ENCODE results near the gene TGM4. TPM values are rescaled to one million over a fixed set of nuclear protein-coding genes. Genes with fewer than 3 reads are reported as not detected.

TGM4 gene
- total RNA-seq, 1 donor from 2014 or later, result not detected

DNA sequence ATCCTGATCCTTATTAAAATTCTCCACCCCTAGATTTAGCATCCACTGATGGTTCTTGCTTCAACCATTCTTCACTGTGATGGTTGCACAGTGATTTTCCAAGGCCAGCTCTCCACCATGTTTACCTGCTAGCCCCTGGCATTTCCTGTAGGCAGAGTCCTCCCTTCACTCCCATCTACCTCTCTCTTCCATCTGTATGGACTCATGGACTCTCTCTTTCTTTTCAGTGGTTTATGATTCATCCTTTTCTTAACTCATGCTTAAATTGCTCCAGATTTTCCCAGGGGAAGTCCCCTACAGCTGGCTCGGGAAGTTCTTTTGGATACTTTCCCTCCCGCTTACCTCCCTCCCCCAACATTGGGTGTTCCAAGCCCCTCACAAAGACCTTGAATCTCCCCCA lies 18.7 kb downstream of the TGM4 start:
- TF ChIP-seq, protein P1, sequence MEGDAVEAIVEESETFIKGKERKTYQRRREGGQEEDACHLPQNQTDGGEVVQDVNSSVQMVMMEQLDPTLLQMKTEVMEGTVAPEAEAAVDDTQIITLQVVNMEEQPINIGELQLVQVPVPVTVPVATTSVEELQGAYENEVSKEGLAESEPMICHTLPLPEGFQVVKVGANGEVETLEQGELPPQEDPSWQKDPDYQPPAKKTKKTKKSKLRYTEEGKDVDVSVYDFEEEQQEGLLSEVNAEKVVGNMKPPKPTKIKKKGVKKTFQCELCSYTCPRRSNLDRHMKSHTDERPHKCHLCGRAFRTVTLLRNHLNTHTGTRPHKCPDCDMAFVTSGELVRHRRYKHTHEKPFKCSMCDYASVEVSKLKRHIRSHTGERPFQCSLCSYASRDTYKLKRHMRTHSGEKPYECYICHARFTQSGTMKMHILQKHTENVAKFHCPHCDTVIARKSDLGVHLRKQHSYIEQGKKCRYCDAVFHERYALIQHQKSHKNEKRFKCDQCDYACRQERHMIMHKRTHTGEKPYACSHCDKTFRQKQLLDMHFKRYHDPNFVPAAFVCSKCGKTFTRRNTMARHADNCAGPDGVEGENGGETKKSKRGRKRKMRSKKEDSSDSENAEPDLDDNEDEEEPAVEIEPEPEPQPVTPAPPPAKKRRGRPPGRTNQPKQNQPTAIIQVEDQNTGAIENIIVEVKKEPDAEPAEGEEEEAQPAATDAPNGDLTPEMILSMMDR (IDR thresholded peaks at IDR 0.05; ENCODE audit: unreplicated experiment), result no peak
- Mint-ChIP-seq H3K4me1 (ENCODE audit: unreplicated experiment) (peaks cover 2% of the 10 kb centered on the region), H3K4me3 (ENCODE audit: unreplicated experiment) (no peak overlapping the region), H3K9me3 (ENCODE audit: unreplicated experiment) (no peaks in the 10 kb centered on the region), H3K27ac (ENCODE audit: unreplicated experiment) (no peak overlapping the region), H3K27me3 (ENCODE audit: unreplicated experiment) (peaks cover 4% of the 10 kb centered on the region), H3K36me3 (ENCODE audit: low read depth, unreplicated experiment) (no peaks in the 10 kb centered on the region)
- DNase-seq (ENCODE audit: low spot score), result no peak

DNA sequence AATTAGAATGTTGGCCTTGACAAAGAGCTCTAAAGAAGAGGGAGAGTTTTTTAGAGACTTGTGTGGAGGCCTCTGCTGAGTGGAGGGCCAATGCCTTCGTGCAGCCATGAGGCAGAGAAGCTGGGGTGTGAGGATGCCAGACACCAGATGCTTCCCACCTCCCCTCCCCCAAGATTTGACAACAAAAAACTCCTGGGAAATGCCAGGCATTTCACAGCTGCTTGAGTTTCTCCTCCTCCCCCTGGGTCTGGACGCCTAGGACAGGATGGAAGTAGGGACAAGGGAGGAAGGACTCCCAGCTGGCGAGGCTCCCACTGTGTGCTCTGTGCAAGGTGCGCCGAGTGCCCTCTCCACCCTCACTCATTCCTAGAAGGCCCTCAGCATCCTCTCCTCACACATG lies 20.1 kb downstream of the TGM4 start:
- DNase-seq (ENCODE audit: low spot score), result peak; percentile 24
- H3K36me3 Mint-ChIP-seq (ENCODE audit: low read depth, unreplicated experiment), result no peaks in the 10 kb centered on the region
- H3K4me3 Mint-ChIP-seq (ENCODE audit: unreplicated experiment), result no peak overlapping the region
- peaks cover 4% of the 10 kb centered on the region for H3K27me3 Mint-ChIP-seq (ENCODE audit: unreplicated experiment)
- TF ChIP-seq, protein P1 (IDR thresholded peaks at IDR 0.05; ENCODE audit: unreplicated experiment), result no peak
- no peak overlapping the region for H3K27ac Mint-ChIP-seq (ENCODE audit: unreplicated experiment)
- no peaks in the 10 kb centered on the region for H3K9me3 Mint-ChIP-seq (ENCODE audit: unreplicated experiment)
- H3K4me1 Mint-ChIP-seq (ENCODE audit: unreplicated experiment), result no peaks in the 10 kb centered on the region

DNA sequence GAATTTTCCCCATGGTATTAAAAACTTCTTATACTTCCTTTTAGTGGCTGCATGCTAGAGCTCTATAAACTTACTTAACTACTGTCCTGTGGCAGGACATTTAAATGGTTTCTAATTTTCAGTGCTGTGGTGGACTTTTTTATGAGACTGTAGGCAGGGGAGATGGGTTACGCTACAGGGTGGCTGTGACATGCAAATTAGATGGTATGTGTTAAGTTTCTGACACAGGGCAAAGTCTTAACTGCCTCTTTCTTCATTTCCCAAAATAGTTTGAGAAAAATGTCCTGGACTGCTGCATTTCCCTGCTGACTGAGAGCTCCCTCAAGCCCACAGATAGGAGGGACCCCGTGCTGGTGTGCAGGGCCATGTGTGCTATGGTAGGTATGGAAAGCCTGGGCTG lies 22.0 kb downstream of the TGM4 start:
- no peak overlapping the region for H3K4me3 Mint-ChIP-seq (ENCODE audit: unreplicated experiment)
- TF ChIP-seq, protein P1 (IDR thresholded peaks at IDR 0.05; ENCODE audit: unreplicated experiment), result no peak
- H3K27ac Mint-ChIP-seq (ENCODE audit: unreplicated experiment), result no peak overlapping the region
- peaks cover 2% of the 10 kb centered on the region for H3K4me1 Mint-ChIP-seq (ENCODE audit: unreplicated experiment)
- peaks cover 2% of the 10 kb centered on the region for H3K27me3 Mint-ChIP-seq (ENCODE audit: unreplicated experiment)
- H3K9me3 Mint-ChIP-seq (ENCODE audit: unreplicated experiment), result no peaks in the 10 kb centered on the region
- DNase-seq (ENCODE audit: low spot score), result no peak
- no peaks in the 10 kb centered on the region for H3K36me3 Mint-ChIP-seq (ENCODE audit: low read depth, unreplicated experiment)

DNA sequence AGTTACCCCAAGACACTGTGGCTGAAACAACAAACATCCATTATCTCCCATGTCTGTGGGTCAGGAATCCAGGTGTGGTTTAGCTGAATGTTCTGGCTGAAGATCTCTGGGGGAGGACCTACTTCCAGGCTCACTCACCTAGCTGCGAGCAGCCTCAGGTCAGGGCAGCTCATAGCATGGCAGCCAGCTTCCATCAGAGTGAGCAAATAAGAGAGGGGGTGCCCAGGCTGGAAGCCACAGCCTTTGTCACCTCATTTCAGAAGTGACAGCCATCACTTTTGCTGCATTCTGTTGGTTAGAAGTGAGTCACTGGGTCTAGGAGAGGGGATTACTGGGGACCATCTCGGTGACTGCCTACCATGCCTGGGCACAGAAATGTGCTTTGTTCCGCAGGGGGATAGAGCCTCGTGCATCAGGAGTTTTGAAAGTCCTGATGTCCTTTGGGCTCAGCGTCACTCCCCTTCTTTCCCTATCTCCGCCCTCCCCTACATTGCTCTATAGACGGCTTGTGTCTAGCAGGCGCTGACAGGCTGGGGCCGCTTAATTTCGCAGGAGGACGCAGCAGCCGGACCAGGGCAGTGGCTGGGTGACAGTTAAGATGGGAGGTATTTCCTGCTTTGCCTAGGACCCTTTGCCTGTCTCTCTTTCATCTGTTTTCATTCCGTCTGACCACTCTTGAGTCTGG lies 25.4 kb downstream of the TGM4 start:
- Mint-ChIP-seq H3K4me1 (ENCODE audit: unreplicated experiment) (peaks cover 2% of the 10 kb centered on the region), H3K4me3 (ENCODE audit: unreplicated experiment) (no peak overlapping the region), H3K27me3 (ENCODE audit: unreplicated experiment) (no peaks in the 10 kb centered on the region), H3K36me3 (ENCODE audit: low read depth, unreplicated experiment) (no peaks in the 10 kb centered on the region), H3K9me3 (ENCODE audit: unreplicated experiment) (no peaks in the 10 kb centered on the region), H3K27ac (ENCODE audit: unreplicated experiment) (no peak overlapping the region)
- TF ChIP-seq, protein P1 (IDR thresholded peaks at IDR 0.05; ENCODE audit: unreplicated experiment), result no peak
- DNase-seq (ENCODE audit: low spot score), result no peak

DNA sequence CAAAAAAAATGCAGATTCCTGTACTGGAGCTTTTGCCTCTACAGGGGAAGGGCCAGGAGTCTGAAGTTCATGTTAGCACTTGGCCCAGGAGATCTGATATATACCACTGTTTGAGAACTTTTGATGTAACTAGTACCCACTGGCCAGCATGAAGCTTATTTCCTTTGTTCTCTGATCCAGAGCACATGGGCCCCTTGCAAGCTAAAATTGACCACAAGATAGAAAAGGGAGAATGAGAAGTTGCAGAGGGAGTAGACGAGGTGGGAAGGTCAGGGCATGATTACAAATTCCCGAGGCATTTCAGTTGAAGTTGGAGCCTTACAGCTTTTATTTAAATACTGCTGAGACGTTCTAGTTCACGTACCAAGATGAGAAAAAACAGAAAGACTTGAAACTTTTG lies 28.2 kb downstream of the TGM4 start:
- peaks cover 2% of the 10 kb centered on the region for H3K4me1 Mint-ChIP-seq (ENCODE audit: unreplicated experiment)
- no peaks in the 10 kb centered on the region for H3K36me3 Mint-ChIP-seq (ENCODE audit: low read depth, unreplicated experiment)
- H3K4me3 Mint-ChIP-seq (ENCODE audit: unreplicated experiment), result no peak overlapping the region
- H3K9me3 Mint-ChIP-seq (ENCODE audit: unreplicated experiment), result peaks cover 4% of the 10 kb centered on the region
- no peak for DNase-seq (ENCODE audit: low spot score)
- TF ChIP-seq, protein P1 (IDR thresholded peaks at IDR 0.05; ENCODE audit: unreplicated experiment), result no peak
- no peaks in the 10 kb centered on the region for H3K27me3 Mint-ChIP-seq (ENCODE audit: unreplicated experiment)
- no peak overlapping the region for H3K27ac Mint-ChIP-seq (ENCODE audit: unreplicated experiment)

Data from endothelial cell (in vitro differentiated cells).